Body of pancreas (tissue), 4 donors: ENCODE measurements around the gene IQCE. TPM values are rescaled to one million over a fixed set of nuclear protein-coding genes. Genes with fewer than 3 reads are reported as not detected.

ENCODE experiments used
- ATAC-seq: fragments of 150-250 bp; one replicate; pipeline ENCODE4 v1.9.1; 2016
- DNase-seq, 4 donors: peaks; one replicate each; pipeline ENCODE4 v3.0.0-alpha.2; 2019
- H3K27ac ChIP-seq, 4 donors: fragments of 200-600 bp; sonication (generic); 1 replicate in 3 of 4; 2 replicates in 1 of 4; pipeline versions ENCODE4 v1.5.1 to v1.6.1; 2016 to 2019; ENCODE audit warnings: mild to moderate bottlenecking in 1 of 4, mixed read lengths in 1 of 4, moderate library complexity in 1 of 4
- H3K27me3 ChIP-seq, 2 donors: fragments of 200-600 bp; sonication (generic); one replicate each; pipeline ENCODE4 v1.6.0; 2016; ENCODE audit warnings: mild to moderate bottlenecking in 1 of 2
- H3K36me3 ChIP-seq, 2 donors: fragments of 200-600 bp; sonication (generic); replicated peaks in 1 of 2; 2 replicates each; pipeline ENCODE4 v1.5.1; 2016; ENCODE audit warnings: low read depth in 2 of 2; ENCODE audit not compliant: insufficient read depth in 1 of 2
- H3K4me1 ChIP-seq: fragments of 200-600 bp; sonication (generic); one replicate; pipeline ENCODE4 v1.6.0; 2016
- H3K4me3 ChIP-seq, 2 donors: fragments of 200-600 bp; sonication (generic); 1 replicate in 1 of 2; 2 replicates in 1 of 2; pipeline ENCODE4 v1.5.1; 2016 to 2019
- H3K9me3 ChIP-seq, 3 donors: fragments of 200-600 bp; sonication (generic); 1 replicate in 2 of 3; 2 replicates in 1 of 3; pipeline ENCODE4 v1.5.1; 2016
- POLR2A ChIP-seq, 3 donors: fragments of 450-650 bp; IDR thresholded peaks; one replicate each; pipeline ENCODE4 v1.6.1; 2016; ENCODE audit warnings: antibody characterized with exemption in 3 of 3, mild to moderate bottlenecking in 2 of 3
- WGBS, 2 donors: methylation state at CpG; one replicate each; pipeline ENCODE4 v1.1.5; 2017; 5-methylcytosine and 5-hydroxymethylcytosine counted together
- intact Hi-C: fragments of 100-400 bp; cut with DNase I; formaldehyde crosslinking; loops from one replicate; pipeline ENCODE4 v1.15.1; 2023
- total RNA-seq, 2 donors: library from RNA; depleted of rRNA; stranded (reverse); fragments of >200 nt; gene quantifications; one replicate each; pipeline ENCODE4 v1.1.0, GENCODE V29; 2016
- TF ChIP-seq, protein P1 (sequence below), 7 experiments: fragments of 450-650 bp in 4 of 7; fragments of 200-600 bp in 3 of 7; sonication (generic) in 3 of 7; IDR thresholded peaks; one replicate each; pipeline ENCODE4 v1.5.1; 2016 to 2019; ENCODE audit warnings: antibody characterized with exemption in 7 of 7

IQCE gene
- total RNA-seq, 2 donors from 2014 or later: 7.8 to 73.2 TPM

- Histone ChIP-seq H3K4me3 (no peak overlapping the region), H3K9me3 (no peaks in the 10 kb centered on the region), H3K4me1 (peaks cover 70% of the 10 kb centered on the region), H3K27ac (peak overlapping the region in 3 of 4 donors; percentile 79 to 86 (median 86)), H3K36me3 (no peaks in the 10 kb centered on the region), H3K27me3 (no peaks in the 10 kb centered on the region)
- ATAC-seq (no peak), DNase-seq (no peak)
- TF ChIP-seq, protein P1, sequence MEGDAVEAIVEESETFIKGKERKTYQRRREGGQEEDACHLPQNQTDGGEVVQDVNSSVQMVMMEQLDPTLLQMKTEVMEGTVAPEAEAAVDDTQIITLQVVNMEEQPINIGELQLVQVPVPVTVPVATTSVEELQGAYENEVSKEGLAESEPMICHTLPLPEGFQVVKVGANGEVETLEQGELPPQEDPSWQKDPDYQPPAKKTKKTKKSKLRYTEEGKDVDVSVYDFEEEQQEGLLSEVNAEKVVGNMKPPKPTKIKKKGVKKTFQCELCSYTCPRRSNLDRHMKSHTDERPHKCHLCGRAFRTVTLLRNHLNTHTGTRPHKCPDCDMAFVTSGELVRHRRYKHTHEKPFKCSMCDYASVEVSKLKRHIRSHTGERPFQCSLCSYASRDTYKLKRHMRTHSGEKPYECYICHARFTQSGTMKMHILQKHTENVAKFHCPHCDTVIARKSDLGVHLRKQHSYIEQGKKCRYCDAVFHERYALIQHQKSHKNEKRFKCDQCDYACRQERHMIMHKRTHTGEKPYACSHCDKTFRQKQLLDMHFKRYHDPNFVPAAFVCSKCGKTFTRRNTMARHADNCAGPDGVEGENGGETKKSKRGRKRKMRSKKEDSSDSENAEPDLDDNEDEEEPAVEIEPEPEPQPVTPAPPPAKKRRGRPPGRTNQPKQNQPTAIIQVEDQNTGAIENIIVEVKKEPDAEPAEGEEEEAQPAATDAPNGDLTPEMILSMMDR (IDR thresholded peaks at IDR 0.05): no peak
- intact Hi-C loops: no loop called here
- WGBS, 2 donors: 85% methylated on average over 13 of the region's 22 CpGs; no CpG with 5 or more reads in 1 of the 2 donors
These were observed 75.7 kb downstream of the IQCE start for GRCh38 chr7:2634267-2635145.

GRCh38 chr7:2635148-2635668, 76.4 kb downstream of the IQCE start:
- intact Hi-C loops: no loop called here
- no peaks in the 10 kb centered on the region for H3K27me3 ChIP-seq
- TF ChIP-seq POLR2A (IDR thresholded peaks at IDR 0.05): no peak
- TF ChIP-seq, protein P1 (IDR thresholded peaks at IDR 0.05): no peak
- DNase-seq (no peak), ATAC-seq (no peak)
- peaks cover 73% of the 10 kb centered on the region for H3K4me1 ChIP-seq
- H3K9me3 ChIP-seq: no peaks in the 10 kb centered on the region
- no peak overlapping the region for H3K4me3 ChIP-seq
- H3K36me3 ChIP-seq: no peaks in the 10 kb centered on the region
- 92 to 95% methylated on average over 7 to 15 of the region's 15 CpGs for WGBS, 2 donors
- no peak overlapping the region for H3K27ac ChIP-seq

- no peaks in the 10 kb centered on the region for H3K36me3 ChIP-seq
- H3K27ac ChIP-seq: peak overlapping the region in 2 of 4 donors; percentile 5 to 70
- TF ChIP-seq, protein P1 (IDR thresholded peaks at IDR 0.05): no peak
- TF ChIP-seq POLR2A (IDR thresholded peaks at IDR 0.05): peak in 1 of 3 donors; percentile 31
- peaks cover 81% of the 10 kb centered on the region for H3K4me1 ChIP-seq
- H3K4me3 ChIP-seq: no peak overlapping the region
- no peaks in the 10 kb centered on the region for H3K27me3 ChIP-seq
- H3K9me3 ChIP-seq: no peaks in the 10 kb centered on the region
- WGBS, 2 donors: 75 to 77% methylated on average over 19 to 22 of the region's 22 CpGs
- ATAC-seq: no peak
- DNase-seq: peak in 3 of 4 donors; percentile 24 to 60 (median 34)
- intact Hi-C loops: no loop called here
These were observed 77.3 kb downstream of the IQCE start for GRCh38 chr7:2635810-2636701.

GRCh38 chr7:2637066-2637471, 78.3 kb downstream of the IQCE start:
- Histone ChIP-seq H3K4me3 (no peak overlapping the region), H3K36me3 (no peaks in the 10 kb centered on the region), H3K9me3 (no peaks in the 10 kb centered on the region), H3K4me1 (peaks cover 86% of the 10 kb centered on the region), H3K27me3 (no peaks in the 10 kb centered on the region), H3K27ac (peak overlapping the region in 2 of 4 donors; percentile 5 to 70)
- TF ChIP-seq, protein P1 (IDR thresholded peaks at IDR 0.05): no peak
- peak in 1 of 3 donors; percentile 8 for TF ChIP-seq POLR2A (IDR thresholded peaks at IDR 0.05)
- intact Hi-C loops: no loop called here
- DNase-seq (no peak), ATAC-seq (no peak)
- WGBS, 2 donors: 76 to 93% methylated on average over 5 to 17 of the region's 17 CpGs
